ENCODE data around the gene ARAP1. TPM values are rescaled to one million over a fixed set of nuclear protein-coding genes. Genes with fewer than 3 reads are reported as not detected.

Gene ARAP1
- total RNA-seq, 2 experiments from 2014 or later = 64.7 to 70.1 TPM

GRCh38 chr11:72678524-72678923 is 73.7 kb downstream of the ARAP1 start:
- Mint-ChIP-seq H3K27ac (no peak overlapping the region), H3K36me3 (ENCODE audit: low read depth) (no peaks in the 10 kb centered on the region), H3K27me3 (ENCODE audit: low read depth) (peaks cover 27% of the 10 kb centered on the region), H3K9me3 (no peaks in the 10 kb centered on the region), H3K4me3 (no peak overlapping the region), H3K4me1 (ENCODE audit: low read depth) (no peaks in the 10 kb centered on the region)
- DNase-seq = no peak
- intact Hi-C loops (cut with micrococcal nuclease) = no loop called here
- CTCF ChIA-PET = interaction anchor here (0.6 to 1.5 kb wide), 2 partner anchors 35 to 133 kb away, joined by 5 to 8 read pairs; no protein-coding TSS in a partner anchor

- Mint-ChIP-seq H3K4me1 (ENCODE audit: low read depth) (no peaks in the 10 kb centered on the region), H3K36me3 (ENCODE audit: low read depth) (no peaks in the 10 kb centered on the region), H3K27me3 (ENCODE audit: low read depth) (peaks cover 41% of the 10 kb centered on the region), H3K9me3 (no peaks in the 10 kb centered on the region), H3K4me3 (no peak overlapping the region), H3K27ac (no peak overlapping the region)
- intact Hi-C loops (cut with micrococcal nuclease) = no loop called here
- peak; percentile 77 for DNase-seq
- CTCF ChIA-PET = interaction anchor here (0.6 to 1.1 kb wide), 3 partner anchors 73 to 135 kb away, joined by 3 to 4 read pairs (median 3); no protein-coding TSS in a partner anchor
These were observed 75.3 kb downstream of the ARAP1 start for GRCh38 chr11:72676861-72677341.

DNA sequence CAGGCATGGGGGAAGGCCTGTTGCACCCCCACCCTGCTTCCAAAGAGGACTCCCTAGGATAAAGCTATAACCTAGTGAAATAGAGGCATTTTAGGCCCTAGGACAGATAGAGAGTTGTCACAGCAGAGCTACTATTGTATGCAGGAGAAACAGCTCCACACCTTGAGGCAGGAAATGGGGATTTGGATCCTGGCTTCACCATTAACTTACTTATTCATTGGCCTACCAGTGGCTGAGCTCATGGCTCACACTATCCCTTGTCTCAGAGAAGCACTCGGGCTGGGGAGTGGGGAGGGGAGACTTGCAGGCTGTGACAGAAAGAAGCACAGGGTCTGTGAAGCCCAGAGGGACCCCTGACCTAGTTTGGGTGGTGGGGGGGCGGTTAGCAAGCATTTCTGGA is 77.0 kb downstream of the ARAP1 start:
- Mint-ChIP-seq H3K4me3 (no peak overlapping the region), H3K36me3 (ENCODE audit: low read depth) (no peaks in the 10 kb centered on the region), H3K9me3 (no peaks in the 10 kb centered on the region), H3K27ac (no peak overlapping the region), H3K4me1 (ENCODE audit: low read depth) (no peaks in the 10 kb centered on the region), H3K27me3 (ENCODE audit: low read depth) (peaks cover 54% of the 10 kb centered on the region)
- DNase-seq = no peak
- intact Hi-C loops (cut with micrococcal nuclease) = no loop called here
- CTCF ChIA-PET = interaction anchor here (0.8 to 1.4 kb wide), 3 partner anchors 9 to 175 kb away, joined by 3 to 8 read pairs (median 4); no protein-coding TSS in a partner anchor

- intact Hi-C loops (cut with micrococcal nuclease) = no loop called here
- no peak for DNase-seq
- no peaks in the 10 kb centered on the region for H3K9me3 Mint-ChIP-seq
- CTCF ChIA-PET = no interaction called here
- no peaks in the 10 kb centered on the region for H3K4me1 Mint-ChIP-seq (ENCODE audit: low read depth)
- H3K36me3 Mint-ChIP-seq (ENCODE audit: low read depth) = no peaks in the 10 kb centered on the region
- no peak within 1 kb of the TSS for H3K27ac Mint-ChIP-seq
- peaks cover 54% of the 10 kb centered on the region for H3K27me3 Mint-ChIP-seq (ENCODE audit: low read depth)
- H3K4me3 Mint-ChIP-seq = no peak within 1 kb of the TSS
These were observed 78.0 kb downstream of the ARAP1 start, which contains the start of gene PDE2A for GRCh38 chr11:72673943-72674828. Gene PDE2A, minus strand, starts transcription at chr11:72674422. Its CDS starts 215 bp downstream, at chr11:72674207.

- Mint-ChIP-seq H3K9me3 (no peaks in the 10 kb centered on the region), H3K27me3 (ENCODE audit: low read depth) (peaks cover 61% of the 10 kb centered on the region), H3K4me1 (ENCODE audit: low read depth) (no peaks in the 10 kb centered on the region), H3K36me3 (ENCODE audit: low read depth) (no peaks in the 10 kb centered on the region), H3K4me3 (no peak overlapping the region), H3K27ac (no peak overlapping the region)
- intact Hi-C loops (cut with micrococcal nuclease) = no loop called here
- CTCF ChIA-PET = no interaction called here
- DNase-seq = no peak
These were observed 78.8 kb downstream of the ARAP1 start for GRCh38 chr11:72673284-72673942.

- H3K36me3 Mint-ChIP-seq (ENCODE audit: low read depth) = no peaks in the 10 kb centered on the region
- no peaks in the 10 kb centered on the region for H3K9me3 Mint-ChIP-seq
- no peak overlapping the region for H3K4me3 Mint-ChIP-seq
- CTCF ChIA-PET = interaction anchor here (0.6 to 1.6 kb wide), 2 partner anchors 12 to 201 kb away, joined by 3 to 6 read pairs; no protein-coding TSS in a partner anchor
- H3K27ac Mint-ChIP-seq = no peak overlapping the region
- DNase-seq = no peak
- H3K27me3 Mint-ChIP-seq (ENCODE audit: low read depth) = peaks cover 58% of the 10 kb centered on the region
- intact Hi-C loops (cut with micrococcal nuclease) = no loop called here
- no peaks in the 10 kb centered on the region for H3K4me1 Mint-ChIP-seq (ENCODE audit: low read depth)
These were observed 79.5 kb downstream of the ARAP1 start for GRCh38 chr11:72672597-72673238.

GRCh38 chr11:72671152-72672099 is 80.8 kb downstream of the ARAP1 start:
- Mint-ChIP-seq H3K36me3 (ENCODE audit: low read depth) (no peaks in the 10 kb centered on the region), H3K4me3 (no peak overlapping the region), H3K9me3 (peaks cover 6% of the 10 kb centered on the region), H3K27ac (no peak overlapping the region), H3K27me3 (ENCODE audit: low read depth) (peaks cover 64% of the 10 kb centered on the region), H3K4me1 (ENCODE audit: low read depth) (no peaks in the 10 kb centered on the region)
- no peak for DNase-seq
- CTCF ChIA-PET = interaction anchor here (0.5 to 1.6 kb wide), 2 partner anchors 13 to 190 kb away, joined by 6 to 8 read pairs; no protein-coding TSS in a partner anchor
- intact Hi-C loops (cut with micrococcal nuclease) = no loop called here

GRCh38 chr11:72670041-72670440 is 82.2 kb downstream of the ARAP1 start:
- Mint-ChIP-seq H3K9me3 (peaks cover 6% of the 10 kb centered on the region), H3K36me3 (ENCODE audit: low read depth) (no peaks in the 10 kb centered on the region), H3K4me3 (no peak overlapping the region), H3K27me3 (ENCODE audit: low read depth) (peaks cover 62% of the 10 kb centered on the region), H3K27ac (no peak overlapping the region), H3K4me1 (ENCODE audit: low read depth) (no peaks in the 10 kb centered on the region)
- DNase-seq = no peak
- CTCF ChIA-PET = no interaction called here
- intact Hi-C loops (cut with micrococcal nuclease) = no loop called here

- H3K36me3 Mint-ChIP-seq (ENCODE audit: low read depth) = no peaks in the 10 kb centered on the region
- H3K27ac Mint-ChIP-seq = no peak overlapping the region
- H3K9me3 Mint-ChIP-seq = peaks cover 6% of the 10 kb centered on the region
- intact Hi-C loops (cut with micrococcal nuclease) = no loop called here
- peaks cover 60% of the 10 kb centered on the region for H3K27me3 Mint-ChIP-seq (ENCODE audit: low read depth)
- CTCF ChIA-PET = interaction anchor here (2.4 kb wide), 1 partner anchor 83 kb away, joined by 11 read pairs; no protein-coding TSS in a partner anchor
- no peaks in the 10 kb centered on the region for H3K4me1 Mint-ChIP-seq (ENCODE audit: low read depth)
- H3K4me3 Mint-ChIP-seq = no peak overlapping the region
- DNase-seq = no peak
These were observed 82.7 kb downstream of the ARAP1 start for GRCh38 chr11:72669527-72669926.

- H3K9me3 Mint-ChIP-seq = peaks cover 6% of the 10 kb centered on the region
- intact Hi-C loops (cut with micrococcal nuclease) = no loop called here
- no peaks in the 10 kb centered on the region for H3K36me3 Mint-ChIP-seq (ENCODE audit: low read depth)
- H3K4me3 Mint-ChIP-seq = no peak overlapping the region
- H3K27ac Mint-ChIP-seq = no peak overlapping the region
- no peaks in the 10 kb centered on the region for H3K4me1 Mint-ChIP-seq (ENCODE audit: low read depth)
- peak; percentile 35 for DNase-seq
- H3K27me3 Mint-ChIP-seq (ENCODE audit: low read depth) = peaks cover 54% of the 10 kb centered on the region
- CTCF ChIA-PET = interaction anchor here (0.7 to 3.0 kb wide), 5 partner anchors 14 to 198 kb away, joined by 3 to 18 read pairs (median 6); no protein-coding TSS in a partner anchor
These were observed 83.4 kb downstream of the ARAP1 start for GRCh38 chr11:72668629-72669347.

Measured in activated naive CD4-positive, alpha-beta T cell treated with anti-CD3 and anti-CD28 coated beads for 36 hours (primary cell).